GM12878 (cell line): ENCODE measurements around the gene FYB1. TPM values are rescaled to one million over a fixed set of nuclear protein-coding genes. Genes with fewer than 3 reads are reported as not detected.

Source experiments
- ATAC-seq: fragments of 200-7000 bp; cut with Tn5 transposase; 3 replicates; pipeline ENCODE4 v1.9.1; 2020; ENCODE audit warnings: mild to moderate bottlenecking, moderate library complexity
- BruUV-seq: library from RNA; stranded (reverse); fragments of 400-500 nt; replicated peaks from 2 replicates; lab custom pipeline; 2021; lab: Mats Ljungman, UMichigan
- CTCF ChIA-PET: fragments of 300-600 bp; sonication (Branson Sonifier 250); formaldehyde crosslinking; extraction: SDS; loops from one replicate; lab custom pipeline; 2021; ENCODE audit warnings: inconsistent platforms; lab: Yijun Ruan, JAX
- POLR2A ChIA-PET: fragments of 350-600 bp; formaldehyde crosslinking; extraction: SDS; loops from one replicate; lab custom pipeline; 2021; ENCODE audit warnings: inconsistent platforms; lab: Charles Lee
- RAD21 ChIA-PET: fragments of 300-600 bp; sonication (Branson Sonifier 250); formaldehyde crosslinking; loops from one replicate; lab custom pipeline; 2023; ENCODE audit warnings: antibody characterized with exemption; ENCODE audit not compliant: unreplicated experiment; lab: Charles Lee
- SMC1A ChIA-PET: fragments of 300-600 bp; sonication (Branson Sonifier 250); formaldehyde crosslinking; loops from one replicate; lab custom pipeline; 2023; ENCODE audit not compliant: unreplicated experiment, uncharacterized antibody; lab: Charles Lee
- DNase-seq: peaks from one replicate; pipeline ENCODE4 v3.0.0-alpha.2; 2011; ENCODE audit warnings: low read depth, low spot score
- FAIRE-seq: peaks from 3 replicates; lab custom pipeline; 2011; peaks lifted over from hg19 to GRCh38; lab: Jason Lieb, UNC
- H2AFZ ChIP-seq: 2 replicates; pipeline ENCODE4 v1.6.0; 2011; ENCODE audit warnings: low read depth, low read length, control low read depth; ENCODE audit not compliant: control insufficient read depth
- H3K27ac ChIP-seq: 2 replicates; pipeline ENCODE4 v1.5.1; 2011; ENCODE audit warnings: control low read depth; ENCODE audit not compliant: control insufficient read depth, insufficient read depth
- H3K27me3 ChIP-seq, 2 experiments: replicated peaks in 1 of 2; 2 replicates each; pipeline versions ENCODE4 v1.6.0 to v1.6.1; 2011; ENCODE audit warnings: low read length in 1 of 2; ENCODE audit not compliant: control insufficient read depth in 2 of 2, insufficient read depth in 2 of 2
- H3K36me3 ChIP-seq, 2 experiments: 2 replicates each; pipeline ENCODE4 v1.5.1; 2011; ENCODE audit warnings: low read length in 1 of 2; ENCODE audit not compliant: control insufficient read depth in 2 of 2, insufficient read depth in 2 of 2
- H3K4me1 ChIP-seq: 2 replicates; pipeline ENCODE4 v1.6.1; 2011; ENCODE audit warnings: mild to moderate bottlenecking, low read length, moderate library complexity, mixed read lengths; ENCODE audit not compliant: control insufficient read depth, insufficient read depth
- H3K4me2 ChIP-seq: 2 replicates; pipeline ENCODE4 v1.6.0; 2011; ENCODE audit warnings: control low read depth; ENCODE audit not compliant: control insufficient read depth, insufficient read depth
- H3K4me3 ChIP-seq: fragments of 200-600 bp; sonication (generic); 2 replicates; pipeline ENCODE4 v1.5.1; 2016
- H3K79me2 ChIP-seq: 2 replicates; pipeline ENCODE4 v1.6.0; 2011; ENCODE audit warnings: low read length; ENCODE audit not compliant: control insufficient read depth, insufficient read depth
- H3K9ac ChIP-seq: 2 replicates; pipeline ENCODE4 v1.8.0; 2011; ENCODE audit warnings: low read length, control low read depth, mixed read lengths; ENCODE audit not compliant: control insufficient read depth, insufficient read depth
- H3K9me3 ChIP-seq: replicated peaks from 3 replicates; pipeline ENCODE4 v1.5.1; 2011; ENCODE audit warnings: mild to moderate bottlenecking, low read length; ENCODE audit not compliant: control insufficient read depth, insufficient read depth
- H4K20me1 ChIP-seq: 2 replicates; pipeline ENCODE4 v1.6.0; 2011; ENCODE audit not compliant: control insufficient read depth, insufficient read depth
- CREB1 ChIP-seq: IDR thresholded peaks from 2 replicates; pipeline ENCODE4 v1.6.1; 2012; ENCODE audit warnings: low read depth, mild to moderate bottlenecking, inconsistent platforms
- DPF2 ChIP-seq: fragments of 450-650 bp; IDR thresholded peaks from 2 replicates; pipeline ENCODE4 v1.6.1; 2017; ENCODE audit warnings: mild to moderate bottlenecking
- E2F4 ChIP-seq: IDR thresholded peaks from 2 replicates; pipeline ENCODE4 v1.6.1; 2012; ENCODE audit warnings: low read depth, low read length, improper control_type of control experiment
- EED ChIP-seq: sonication (generic); IDR thresholded peaks from 2 replicates; pipeline ENCODE4 v1.6.1; 2016; ENCODE audit warnings: antibody characterized with exemption, low read depth
- ETV6 ChIP-seq, 2 experiments: fragments of 450-650 bp in 1 of 2; IDR thresholded peaks in 1 of 2; conservative IDR thresholded peaks in 1 of 2; 2 replicates each; pipeline ENCODE4 v1.6.1; 2014; ENCODE audit warnings: antibody characterized with exemption in 1 of 2, borderline replicate concordance in 1 of 2, low read depth in 1 of 2, mild to moderate bottlenecking in 1 of 2, moderate library complexity in 1 of 2
- IKZF1 ChIP-seq: fragments of 450-650 bp; conservative IDR thresholded peaks from 2 replicates; pipeline ENCODE4 v1.6.1; 2017; ENCODE audit warnings: antibody characterized with exemption, mild to moderate bottlenecking
- MAX ChIP-seq: IDR thresholded peaks from 2 replicates; pipeline ENCODE4 v1.6.1; 2012; ENCODE audit warnings: low read depth, low read length, improper control_type of control experiment
- MTA2 ChIP-seq: fragments of 450-650 bp; IDR thresholded peaks from 2 replicates; pipeline ENCODE4 v1.6.1; 2016; ENCODE audit warnings: low read depth, mild to moderate bottlenecking, moderate library complexity
- NFXL1 ChIP-seq: fragments of 450-650 bp; IDR thresholded peaks from 2 replicates; pipeline ENCODE4 v1.6.1; 2017; ENCODE audit warnings: antibody characterized with exemption, mild to moderate bottlenecking, borderline replicate concordance
- RBBP5 ChIP-seq: fragments of 200-600 bp; sonication (generic); conservative IDR thresholded peaks from 2 replicates; pipeline ENCODE4 v1.6.1; 2016
- ZBTB4 ChIP-seq: fragments of 450-650 bp; formaldehyde crosslinking; IDR thresholded peaks from 2 replicates; pipeline ENCODE4 v1.4.0; 2022; ENCODE audit warnings: mild to moderate bottlenecking, moderate library complexity
- WGBS: methylation state at CpG from one replicate; pipeline ENCODE4 v1.1.6; 2016; ENCODE audit warnings: low lambda C conversion rate; ENCODE audit not compliant: insufficient replicate concordance, insufficient coverage; ENCODE audit errors: missing lambda C conversion rate; 5-methylcytosine and 5-hydroxymethylcytosine counted together
- in situ Hi-C: fragments of 300-500 bp; cut with MboI; formaldehyde crosslinking; loops from 9 replicates; pipeline ENCODE4 v1.14.3; 2018; ENCODE audit warnings: mixed read lengths
- intact Hi-C: fragments of 100-400 bp; cut with micrococcal nuclease; formaldehyde crosslinking; loops from one replicate; pipeline ENCODE4 v1.14.2; 2022; ENCODE audit not compliant: unreplicated experiment
- polyA plus RNA-seq, 11 experiments: library from polyadenylated mRNA; depleted of rRNA in 4 of 11; unstranded in 6 of 11; stranded (reverse) in 5 of 11; fragments of >200 nt; fragmentation: Nextera tagmentation in 4 of 11; fragmentation: Illumina TruSeq in 1 of 11; extraction: Ambion mirVana in 4 of 11; extraction: Trizol in 1 of 11; gene quantifications; 1 replicate in 1 of 11; 2 replicates in 10 of 11; pipeline versions ENCODE4 v1.2.1 to v1.2.3, GENCODE V29; 2011 to 2016; ENCODE audit warnings: inconsistent platforms in 2 of 11, missing spikeins in 2 of 11, low read depth in 1 of 11
- total RNA-seq, 4 experiments: library from RNA; depleted of rRNA in 3 of 4; stranded (reverse); fragments of >200 nt in 3 of 4; fragmentation: Illumina TruSeq in 1 of 4; extraction: Trizol in 1 of 4; gene quantifications; 2 replicates each; pipeline versions ENCODE4 v1.2.1 to v1.2.3, GENCODE V29; 2013 to 2021
- TF ChIP-seq, protein P1 (sequence below): fragments of 450-650 bp; IDR thresholded peaks from 2 replicates; pipeline ENCODE4 v1.6.1; 2017; ENCODE audit warnings: mild to moderate bottlenecking, low read depth, inconsistent platforms; ENCODE audit not compliant: poor library complexity, severe bottlenecking
- TF ChIP-seq, protein P2 (sequence below): fragments of 450-650 bp; IDR thresholded peaks from 2 replicates; pipeline ENCODE4 v1.6.1; 2017; ENCODE audit warnings: mild to moderate bottlenecking, moderate library complexity

Gene FYB1
- total and polyA plus RNA-seq, 10 of the 15 experiments (the other 5 are each of a cell fraction or from before 2014, with no cell fraction given): 0.06 to 4.3 (median 0.25) TPM; not detected in 2

- H3K79me2 ChIP-seq: no peaks in the 10 kb centered on the region
- no peak overlapping the region for H3K4me2 ChIP-seq
- POLR2A ChIA-PET: no interaction called here
- H3K4me1 ChIP-seq: no peaks in the 10 kb centered on the region
- no peaks in the 10 kb centered on the region for H3K36me3 ChIP-seq
- no peaks in the 10 kb centered on the region for H3K9me3 ChIP-seq
- FAIRE-seq (no peak), ATAC-seq (no peak), DNase-seq (no peak)
- H3K9ac ChIP-seq: no peak overlapping the region
- no peak overlapping the region for H2AFZ ChIP-seq
- SMC1A ChIA-PET: no interaction called here
- RAD21 ChIA-PET: interaction anchor here (0.9 to 5.4 kb wide), 2 partner anchors 77 to 641 kb away, joined by 3 to 32 read pairs; no protein-coding TSS in a partner anchor
- no peak overlapping the region for H3K27ac ChIP-seq
- H4K20me1 ChIP-seq: no peaks in the 10 kb centered on the region
- 75% methylated on average over 3 of the region's 3 CpGs for WGBS
- intact Hi-C loops: loop anchor here (5.0 to 10.0 kb wide), 2 partner anchors 202 to 251 kb away; no protein-coding TSS in a partner anchor
- no TSS peak for BruUV-seq
- no peak overlapping the region for H3K4me3 ChIP-seq
- in situ Hi-C loops: loop anchor here (25.0 kb wide), 1 partner anchor 646 kb away; no protein-coding TSS in a partner anchor
- CTCF ChIA-PET: interaction anchor here (1.4 to 5.2 kb wide), 3 partner anchors 54 to 90 kb away, joined by 3 to 62 read pairs (median 3); no protein-coding TSS in a partner anchor
- no peaks in the 10 kb centered on the region for H3K27me3 ChIP-seq
- TF ChIP-seq CREB1: no peak
- TF ChIP-seq IKZF1: no peak
- no peak for TF ChIP-seq EED
- TF ChIP-seq, protein P1, sequence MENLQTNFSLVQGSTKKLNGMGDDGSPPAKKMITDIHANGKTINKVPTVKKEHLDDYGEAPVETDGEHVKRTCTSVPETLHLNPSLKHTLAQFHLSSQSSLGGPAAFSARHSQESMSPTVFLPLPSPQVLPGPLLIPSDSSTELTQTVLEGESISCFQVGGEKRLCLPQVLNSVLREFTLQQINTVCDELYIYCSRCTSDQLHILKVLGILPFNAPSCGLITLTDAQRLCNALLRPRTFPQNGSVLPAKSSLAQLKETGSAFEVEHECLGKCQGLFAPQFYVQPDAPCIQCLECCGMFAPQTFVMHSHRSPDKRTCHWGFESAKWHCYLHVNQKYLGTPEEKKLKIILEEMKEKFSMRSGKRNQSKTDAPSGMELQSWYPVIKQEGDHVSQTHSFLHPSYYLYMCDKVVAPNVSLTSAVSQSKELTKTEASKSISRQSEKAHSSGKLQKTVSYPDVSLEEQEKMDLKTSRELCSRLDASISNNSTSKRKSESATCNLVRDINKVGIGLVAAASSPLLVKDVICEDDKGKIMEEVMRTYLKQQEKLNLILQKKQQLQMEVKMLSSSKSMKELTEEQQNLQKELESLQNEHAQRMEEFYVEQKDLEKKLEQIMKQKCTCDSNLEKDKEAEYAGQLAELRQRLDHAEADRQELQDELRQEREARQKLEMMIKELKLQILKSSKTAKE: no peak
- TF ChIP-seq ETV6 (conservative IDR thresholded peaks at IDR 0.05 in 1 of 2, IDR thresholded peaks at IDR 0.05 in 1 of 2; ENCODE audit: borderline replicate concordance in 1 of 2, low read depth in 1 of 2): no peak
- no peak for TF ChIP-seq ZBTB4 (CRISPR knock-in tag)
- no peak for TF ChIP-seq NFXL1
- TF ChIP-seq DPF2: no peak
- TF ChIP-seq RBBP5: no peak
- TF ChIP-seq, protein P2, sequence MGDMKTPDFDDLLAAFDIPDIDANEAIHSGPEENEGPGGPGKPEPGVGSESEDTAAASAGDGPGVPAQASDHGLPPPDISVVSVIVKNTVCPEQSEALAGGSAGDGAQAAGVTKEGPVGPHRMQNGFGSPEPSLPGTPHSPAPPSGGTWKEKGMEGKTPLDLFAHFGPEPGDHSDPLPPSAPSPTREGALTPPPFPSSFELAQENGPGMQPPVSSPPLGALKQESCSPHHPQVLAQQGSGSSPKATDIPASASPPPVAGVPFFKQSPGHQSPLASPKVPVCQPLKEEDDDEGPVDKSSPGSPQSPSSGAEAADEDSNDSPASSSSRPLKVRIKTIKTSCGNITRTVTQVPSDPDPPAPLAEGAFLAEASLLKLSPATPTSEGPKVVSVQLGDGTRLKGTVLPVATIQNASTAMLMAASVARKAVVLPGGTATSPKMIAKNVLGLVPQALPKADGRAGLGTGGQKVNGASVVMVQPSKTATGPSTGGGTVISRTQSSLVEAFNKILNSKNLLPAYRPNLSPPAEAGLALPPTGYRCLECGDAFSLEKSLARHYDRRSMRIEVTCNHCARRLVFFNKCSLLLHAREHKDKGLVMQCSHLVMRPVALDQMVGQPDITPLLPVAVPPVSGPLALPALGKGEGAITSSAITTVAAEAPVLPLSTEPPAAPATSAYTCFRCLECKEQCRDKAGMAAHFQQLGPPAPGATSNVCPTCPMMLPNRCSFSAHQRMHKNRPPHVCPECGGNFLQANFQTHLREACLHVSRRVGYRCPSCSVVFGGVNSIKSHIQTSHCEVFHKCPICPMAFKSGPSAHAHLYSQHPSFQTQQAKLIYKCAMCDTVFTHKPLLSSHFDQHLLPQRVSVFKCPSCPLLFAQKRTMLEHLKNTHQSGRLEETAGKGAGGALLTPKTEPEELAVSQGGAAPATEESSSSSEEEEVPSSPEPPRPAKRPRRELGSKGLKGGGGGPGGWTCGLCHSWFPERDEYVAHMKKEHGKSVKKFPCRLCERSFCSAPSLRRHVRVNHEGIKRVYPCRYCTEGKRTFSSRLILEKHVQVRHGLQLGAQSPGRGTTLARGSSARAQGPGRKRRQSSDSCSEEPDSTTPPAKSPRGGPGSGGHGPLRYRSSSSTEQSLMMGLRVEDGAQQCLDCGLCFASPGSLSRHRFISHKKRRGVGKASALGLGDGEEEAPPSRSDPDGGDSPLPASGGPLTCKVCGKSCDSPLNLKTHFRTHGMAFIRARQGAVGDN: no peak
- no peak for TF ChIP-seq E2F4
- TF ChIP-seq MAX: no peak
- TF ChIP-seq MTA2: no peak
Measured at GRCh38 chr5:39082995-39083394, 136.4 kb downstream of the FYB1 start.
